HTR-8/SVneo (cell line): ENCODE measurements around the gene TEX52.
A peak's percentile ranks its signal among the peaks of the same experiment; 100 is the strongest.

Experiments
- DNase-seq: peaks from one replicate; pipeline ENCODE4 v3.0.0; 2011; ENCODE audit warnings: low spot score, mixed read lengths; ENCODE audit not compliant: insufficient read length
- FAIRE-seq: peaks from 2 replicates; lab custom pipeline; 2011; peaks lifted over from hg19 to GRCh38; lab: Jason Lieb, UNC

TEX52 gene

DNA sequence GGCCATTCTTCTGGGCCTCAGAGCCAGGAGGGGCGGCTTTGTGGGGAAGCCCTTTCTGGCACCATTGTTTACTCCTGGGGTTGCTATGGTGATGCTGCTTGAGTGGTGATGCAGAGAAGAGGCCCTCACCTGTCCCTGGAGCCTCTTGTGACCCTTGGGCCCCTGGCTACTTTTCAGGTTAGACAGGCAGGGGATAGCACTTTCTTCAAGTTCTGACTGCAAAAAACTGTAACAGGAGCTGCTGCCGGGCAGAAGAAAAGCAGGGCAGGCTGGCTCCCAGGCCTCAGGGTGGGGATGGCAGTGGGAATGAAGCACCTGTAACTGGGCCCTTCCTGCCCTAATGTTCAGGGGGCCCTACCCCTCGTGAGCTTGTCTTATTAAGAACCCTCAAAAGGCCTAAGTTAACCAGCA is at the start of gene TEX52:
TSS of gene TEX52 (minus strand) at position 19 of the 411 bp plus-strand sequence. CDS start at position 6, 13 bp downstream.
- DNase-seq (no peak), FAIRE-seq (no peak)

DNA sequence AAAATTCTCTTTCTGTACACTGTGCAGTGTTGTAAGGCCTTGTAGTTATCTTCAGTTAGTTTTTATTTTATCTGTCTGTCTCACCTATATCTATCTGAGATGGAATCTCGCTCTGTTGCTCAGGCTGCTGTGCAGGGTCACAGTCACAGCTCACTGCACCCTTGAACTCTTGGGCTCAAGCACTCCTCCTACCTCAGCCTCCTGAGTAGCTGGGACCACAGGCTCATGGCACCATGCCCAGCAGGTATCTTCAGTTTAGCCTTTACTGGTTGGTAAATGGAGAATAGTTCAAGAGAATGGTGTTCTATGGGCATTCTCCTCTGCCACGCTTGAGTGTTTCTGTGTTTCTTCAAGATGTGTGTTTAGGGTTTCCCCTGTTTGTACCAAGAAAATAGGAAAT is 47.4 kb upstream of the TEX52 start:
- no peak for FAIRE-seq
- DNase-seq, result no peak

GRCh38 chr12:2902272-2902880 is 45.5 kb upstream of the TEX52 start:
- DNase-seq (no peak), FAIRE-seq (no peak)

DNA sequence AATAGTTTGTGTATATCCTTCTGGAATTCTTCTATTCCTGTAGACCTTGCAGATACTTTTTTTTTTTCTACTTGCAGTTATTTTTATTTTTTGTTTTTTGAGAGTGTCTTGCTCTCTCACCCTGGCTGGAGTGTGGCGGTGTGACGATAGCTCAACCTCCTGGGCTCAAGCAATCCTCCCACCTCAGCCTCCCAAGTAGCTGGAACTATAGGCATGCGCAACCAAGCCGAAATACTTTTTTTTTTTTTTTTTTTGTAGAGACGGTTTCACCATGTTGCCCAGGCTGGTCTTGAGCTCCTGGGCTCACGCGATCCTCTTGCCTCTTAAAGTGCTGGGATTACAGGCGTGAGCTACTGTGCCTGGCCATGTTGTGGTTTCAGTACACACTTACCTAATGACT is 43.8 kb upstream of the TEX52 start:
- no peak for DNase-seq
- FAIRE-seq, result no peak

DNA sequence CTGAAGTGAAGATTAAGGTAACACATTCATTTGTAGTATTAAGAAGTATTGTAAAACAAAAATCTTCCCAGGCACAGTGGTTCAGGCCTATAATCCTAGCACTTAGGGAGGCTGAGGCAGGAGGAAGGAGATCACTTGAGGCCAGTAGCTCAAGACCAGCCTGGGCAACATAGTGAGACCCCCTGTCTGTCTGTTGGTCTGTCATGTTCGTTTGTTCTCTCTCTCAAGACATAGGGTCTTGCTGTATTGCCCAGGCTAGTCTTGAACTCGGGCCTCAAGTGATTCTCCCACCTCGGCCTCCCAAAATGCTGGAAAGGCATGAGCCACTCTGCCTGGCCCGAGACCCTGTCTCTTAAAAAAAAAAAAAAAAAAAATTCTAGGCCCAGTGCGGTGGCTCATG is 40.6 kb upstream of the TEX52 start:
- no peak for FAIRE-seq
- no peak for DNase-seq

DNA sequence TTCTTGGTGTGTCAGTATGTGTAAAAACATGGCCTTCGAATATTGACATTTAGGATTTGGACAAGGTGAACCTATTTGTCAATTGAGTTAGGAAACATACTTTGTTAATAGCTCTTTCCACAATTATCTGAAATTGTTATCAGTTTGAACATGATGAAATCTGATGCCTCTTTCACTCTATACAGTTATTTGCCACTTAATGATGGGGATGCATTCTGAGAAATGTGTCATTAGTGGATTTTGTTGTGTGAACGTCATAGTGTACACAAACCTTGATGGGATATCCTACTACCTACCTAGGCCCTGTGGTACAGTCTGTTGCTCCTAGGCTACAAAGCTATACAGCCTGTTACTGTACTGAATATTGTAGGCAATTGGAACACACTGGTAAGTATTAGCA is 38.7 kb upstream of the TEX52 start:
- FAIRE-seq (no peak), DNase-seq (no peak)

DNA sequence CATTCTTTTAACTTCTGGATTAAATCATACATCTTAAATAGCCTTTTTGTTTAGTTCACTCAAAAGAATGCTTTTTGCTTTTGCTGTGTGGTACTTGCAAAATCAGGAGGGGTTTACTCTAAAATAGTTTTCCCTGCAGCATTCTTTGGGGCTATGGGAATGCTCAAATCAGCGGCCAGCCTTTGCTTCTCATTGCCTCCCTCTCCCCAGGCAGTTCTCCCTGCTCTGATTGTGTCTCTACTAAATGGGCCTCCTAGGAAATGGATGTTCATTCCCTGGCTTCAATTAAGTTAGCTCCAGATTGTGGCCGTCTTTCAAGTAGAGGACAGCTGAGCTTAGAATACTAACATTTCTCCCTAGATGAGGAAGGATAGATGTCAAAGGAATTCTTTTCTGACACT is 38.2 kb upstream of the TEX52 start:
- no peak for FAIRE-seq
- no peak for DNase-seq

- DNase-seq (peak; percentile 50), FAIRE-seq (peak; percentile 69)
These were observed 36.2 kb upstream of the TEX52 start for GRCh38 chr12:2893007-2893406.

- FAIRE-seq, result no peak
These were observed 35.4 kb upstream of the TEX52 start for GRCh38 chr12:2892246-2892645.

DNA sequence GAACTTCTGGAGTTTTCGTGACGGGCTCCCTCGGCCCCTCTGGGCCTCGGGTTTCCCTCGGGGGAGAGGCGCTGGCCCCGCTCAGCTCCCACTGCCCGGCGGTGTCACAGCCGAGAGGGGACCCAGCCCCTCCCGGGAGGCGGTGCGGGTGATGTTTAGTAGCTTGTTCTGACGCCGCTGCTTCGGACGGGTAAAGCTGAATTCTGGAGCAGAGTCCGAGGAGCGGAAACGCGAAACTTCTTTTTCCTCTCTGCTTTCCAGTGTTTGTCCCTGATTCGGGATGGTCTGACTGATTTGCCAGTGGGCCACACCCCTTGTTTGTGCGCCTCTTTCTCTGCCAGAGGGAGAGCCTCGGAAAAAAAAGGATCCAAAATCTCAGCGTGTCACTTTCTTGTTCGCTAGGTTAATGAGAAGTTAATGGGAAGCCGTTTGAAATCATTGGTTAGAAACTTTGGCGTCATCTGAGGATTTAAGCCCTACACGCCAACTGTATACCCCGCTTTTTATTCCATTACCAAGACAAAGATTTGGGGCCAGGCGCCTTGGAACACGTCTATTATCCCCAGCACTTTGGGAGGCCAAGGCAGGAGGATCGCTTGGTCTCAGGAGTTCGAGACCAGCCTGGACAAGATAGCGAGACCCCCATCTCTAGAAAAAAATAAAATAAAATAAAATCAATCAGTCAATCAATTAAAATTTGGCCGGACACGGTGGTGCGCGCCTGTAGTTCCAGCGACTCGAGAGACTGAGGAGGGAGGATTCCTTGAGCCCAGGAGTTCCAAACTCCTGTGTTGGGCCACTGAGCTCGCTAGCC is 34.6 kb upstream of the TEX52 start:
- FAIRE-seq (no peak), DNase-seq (peak; percentile 68)

More at GRCh38 chr12:2892246-2892645, 35.4 kb upstream of the TEX52 start:
- DNase-seq, result no peak

DNA sequence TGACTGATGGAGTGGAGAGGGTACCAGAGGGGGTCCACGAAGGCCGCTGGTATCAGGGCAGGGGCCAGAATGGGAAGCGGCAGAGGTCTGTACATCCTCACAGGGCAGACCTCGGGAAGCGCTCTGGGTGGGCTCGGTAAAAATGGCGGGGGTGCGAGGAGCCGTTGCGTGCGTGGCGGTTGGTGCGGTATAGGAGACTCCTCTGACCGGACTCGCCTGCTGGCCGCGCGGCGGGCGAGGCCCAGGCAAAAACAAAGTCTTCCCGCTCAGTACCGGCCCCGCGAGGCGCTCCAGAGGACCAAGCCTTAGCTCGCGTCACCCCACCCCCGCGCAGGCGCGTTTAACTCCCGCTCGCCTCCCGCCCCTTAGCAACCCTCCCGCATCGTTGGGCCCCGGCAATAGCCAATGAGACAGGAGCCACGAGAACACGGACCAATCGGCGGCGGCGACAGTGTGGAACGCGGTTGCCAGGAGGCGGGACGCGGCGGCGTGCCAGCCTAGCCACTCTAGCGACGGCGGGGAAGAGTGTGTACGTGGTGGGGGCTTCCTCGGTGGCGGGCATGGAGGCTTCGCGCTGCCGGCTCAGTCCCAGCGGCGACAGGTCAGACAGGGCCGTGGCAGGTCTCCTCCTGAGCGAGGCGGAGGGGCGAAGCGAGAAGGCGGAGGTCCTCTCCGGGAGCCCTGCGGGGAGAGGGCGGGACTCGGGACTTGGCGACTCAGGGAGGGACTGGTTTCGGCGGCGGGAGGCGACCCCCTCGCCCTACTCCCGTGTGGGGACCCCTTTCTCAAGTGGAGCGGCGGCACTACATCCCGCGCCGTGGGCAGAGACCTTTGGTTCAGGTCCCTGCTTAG is 33.8 kb upstream of the TEX52 start, which contains the start of gene TULP3:
TSS of gene TULP3 (plus strand) at position 504 of the 852 bp plus-strand sequence. CDS start at position 561, 57 bp downstream.
- DNase-seq, result peak; percentile 99
- FAIRE-seq, result peak; percentile 99

DNA sequence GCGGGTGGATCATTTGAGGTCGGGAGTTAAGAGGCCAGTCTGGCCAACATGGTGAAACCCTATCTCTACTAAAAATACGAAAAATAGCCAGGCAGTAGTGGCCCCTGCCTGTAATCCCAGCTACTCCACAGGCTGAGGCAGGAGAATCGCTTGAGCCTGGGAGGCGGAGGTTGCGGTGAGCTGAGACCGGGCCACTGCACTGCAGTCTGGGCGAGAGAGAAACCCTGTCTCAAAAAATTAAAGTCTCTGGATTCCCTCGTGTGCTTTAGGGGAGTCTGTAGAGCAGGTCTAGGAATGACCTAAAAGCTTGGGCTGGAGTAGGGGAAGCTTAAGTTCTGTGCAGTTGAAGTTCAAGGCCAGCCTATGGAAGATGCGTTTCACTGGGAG is 33.2 kb upstream of the TEX52 start:
- FAIRE-seq, result no peak
- DNase-seq, result no peak

- DNase-seq (no peak), FAIRE-seq (no peak)
These were observed 30.1 kb upstream of the TEX52 start for GRCh38 chr12:2886768-2887450.

DNA sequence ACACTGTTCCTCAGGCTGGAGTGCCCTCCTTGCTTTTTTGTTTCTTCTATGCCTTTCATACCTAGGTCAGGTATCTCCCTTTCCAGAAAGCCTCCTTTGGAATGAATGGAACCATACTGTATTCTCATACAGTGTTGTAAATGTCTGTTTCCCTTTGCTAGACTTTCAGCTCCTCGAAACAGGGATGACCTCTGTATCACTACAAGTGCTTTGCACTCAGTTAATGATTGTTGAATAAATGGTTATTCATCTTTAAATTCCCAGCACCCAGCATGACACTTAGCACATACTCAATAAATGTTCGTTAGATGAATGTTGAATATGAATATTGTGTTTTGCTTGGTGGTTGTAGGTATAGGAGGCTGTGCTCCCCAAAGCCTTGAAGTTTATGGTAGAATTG is 28.0 kb upstream of the TEX52 start:
- DNase-seq, result no peak
- FAIRE-seq, result no peak

- DNase-seq, result no peak
- FAIRE-seq, result no peak
These were observed 23.0 kb upstream of the TEX52 start for GRCh38 chr12:2879853-2880252.

DNA sequence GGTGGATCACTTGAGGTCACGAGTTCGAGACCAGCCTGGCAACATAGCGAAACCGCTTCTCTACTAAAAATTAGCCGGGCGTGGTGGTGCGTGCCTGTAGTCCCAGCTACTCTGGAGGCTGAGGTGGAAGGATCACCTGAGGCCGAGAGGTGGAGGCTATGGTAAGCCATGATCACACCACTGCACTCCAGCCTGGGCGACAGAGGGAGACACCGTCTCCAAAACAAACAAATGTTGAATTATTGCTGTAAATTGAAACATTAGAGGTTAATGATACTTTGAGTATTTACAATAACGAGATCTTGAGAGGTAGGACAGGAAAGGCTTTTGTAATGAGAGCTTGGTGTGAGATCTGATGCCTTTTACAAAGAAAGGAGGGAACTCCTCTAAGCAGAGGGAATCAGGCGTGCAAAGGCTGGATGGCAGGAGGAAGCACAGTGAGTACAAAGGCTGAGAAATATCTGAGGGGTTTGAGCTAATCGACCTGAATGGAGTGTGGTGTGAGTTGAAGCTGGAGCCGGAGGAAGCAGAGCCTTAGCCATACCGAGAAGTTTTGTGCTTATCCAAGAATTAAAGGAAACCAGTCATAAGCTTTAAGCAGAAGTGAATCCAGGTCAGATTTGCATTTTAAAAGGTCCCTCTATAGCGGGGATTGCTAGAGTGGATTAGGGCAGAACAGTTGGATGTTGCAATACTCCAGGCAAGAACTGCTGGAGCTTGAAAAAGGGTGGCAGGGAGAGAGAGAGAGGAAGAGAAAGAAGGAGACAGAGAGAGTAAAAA is 21.3 kb upstream of the TEX52 start:
- DNase-seq (no peak), FAIRE-seq (peak; percentile 31)

DNA sequence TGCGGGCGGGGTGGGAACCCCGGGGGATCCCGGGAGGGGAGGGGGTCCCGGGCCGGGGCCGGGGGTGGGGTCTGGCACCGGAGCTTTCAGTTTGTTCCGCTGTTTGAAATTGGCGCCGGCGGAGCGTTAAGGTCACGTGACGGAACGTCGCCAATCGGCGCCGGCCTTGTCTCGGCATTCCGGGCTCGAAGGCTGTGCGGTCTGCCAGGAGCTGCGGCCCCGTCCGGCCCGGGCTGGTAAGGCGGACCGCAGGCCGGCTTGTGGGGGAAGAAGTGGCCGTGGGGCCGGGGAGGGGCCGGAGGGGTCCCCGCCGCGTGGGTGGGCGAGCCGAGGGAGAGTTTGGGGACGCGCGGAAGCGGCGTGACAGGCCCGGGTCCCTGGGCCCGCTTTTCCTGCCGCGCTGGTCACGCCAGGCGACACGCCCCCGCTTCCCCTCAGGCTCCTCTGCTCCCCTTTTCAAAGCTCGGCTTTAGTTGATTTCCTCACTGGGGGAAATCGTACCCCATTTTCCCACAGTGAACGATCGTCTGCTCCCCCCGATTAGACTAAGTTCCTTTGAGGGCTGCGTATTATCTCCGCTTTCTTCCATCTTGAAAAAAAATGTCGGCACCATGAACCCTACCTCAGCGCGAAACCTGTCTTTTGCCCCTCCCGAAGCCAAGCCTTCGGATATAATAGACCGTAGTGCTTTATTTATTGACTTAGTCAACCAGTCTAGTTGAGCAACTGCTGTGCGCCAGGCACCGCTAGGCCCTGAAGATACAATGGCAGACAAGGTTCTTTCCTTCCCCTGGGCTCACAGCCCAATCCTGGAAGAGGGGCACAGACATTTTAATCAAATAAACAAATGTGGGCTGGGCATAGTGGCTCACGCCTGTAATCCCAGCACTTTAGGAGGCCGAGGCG is 20.5 kb upstream of the TEX52 start, which contains the start of the genes FOXM1 and RHNO1:
TSS of gene FOXM1 (minus strand) at position 128 of the 906 bp plus-strand sequence. CDS start 2,696 bp downstream, outside the sequence.
TSS of gene RHNO1 (plus strand) at position 177 of the 906 bp plus-strand sequence. CDS start 8,144 bp downstream, outside the sequence.
- FAIRE-seq (peak; percentile 96), DNase-seq (peak; percentile 96)

GRCh38 chr12:2876431-2877046 is 19.7 kb upstream of the TEX52 start:
- FAIRE-seq (no peak), DNase-seq (no peak)
